H9 (cell line): ENCODE results near the gene KIAA0825. TPM values are rescaled to one million over a fixed set of nuclear protein-coding genes. Genes with fewer than 3 reads are reported as not detected.

ENCODE experiments used
- DNase-seq: peaks from one replicate; pipeline ENCODE4 v3.0.0-alpha.2; 2017
- H2AFZ ChIP-seq: one replicate; pipeline ENCODE4 v1.6.1; 2013; ENCODE audit warnings: mild to moderate bottlenecking, low read length, control low read depth, moderate library complexity
- H2AK5ac ChIP-seq: 2 replicates; pipeline ENCODE4 v1.6.1; 2013; ENCODE audit warnings: low read length, control low read depth, mixed read lengths; ENCODE audit not compliant: insufficient read length
- H2BK120ac ChIP-seq: one replicate; pipeline ENCODE4 v1.6.1; 2013; ENCODE audit warnings: low read depth, mild to moderate bottlenecking, low read length, control low read depth, inconsistent platforms; ENCODE audit not compliant: poor library complexity, severe bottlenecking
- H2BK12ac ChIP-seq: 2 replicates; pipeline ENCODE4 v1.6.1; 2013; ENCODE audit warnings: low read length, control low read depth, mixed read lengths, low read depth; ENCODE audit not compliant: insufficient read length
- H2BK15ac ChIP-seq: 2 replicates; pipeline ENCODE4 v1.6.1; 2013; ENCODE audit warnings: low read depth, low read length, control low read depth
- H2BK20ac ChIP-seq: one replicate; pipeline ENCODE4 v1.6.1; 2013; ENCODE audit warnings: low read depth, mild to moderate bottlenecking, low read length, control low read depth, inconsistent platforms; ENCODE audit not compliant: poor library complexity, severe bottlenecking
- H2BK5ac ChIP-seq: 2 replicates; pipeline ENCODE4 v1.6.1; 2013; ENCODE audit warnings: low read length, control low read depth, mixed read lengths; ENCODE audit not compliant: insufficient read length
- H3K14ac ChIP-seq: 2 replicates; pipeline ENCODE4 v1.6.1; 2013; ENCODE audit warnings: low read length, control low read depth; ENCODE audit not compliant: insufficient read depth
- H3K18ac ChIP-seq: 2 replicates; pipeline ENCODE4 v1.6.1; 2013; ENCODE audit warnings: low read depth, mild to moderate bottlenecking, mixed read lengths, low read length, control low read depth; ENCODE audit not compliant: insufficient read length
- H3K23ac ChIP-seq: 2 replicates; pipeline ENCODE4 v1.6.1; 2013; ENCODE audit warnings: low read length, control low read depth, mixed read lengths, low read depth; ENCODE audit not compliant: insufficient read length
- H3K23me2 ChIP-seq: 2 replicates; pipeline ENCODE4 v1.6.1; 2013; ENCODE audit warnings: low read depth, mild to moderate bottlenecking, mixed read lengths, low read length, control low read depth; ENCODE audit not compliant: insufficient read length, poor library complexity, severe bottlenecking
- H3K27ac ChIP-seq: 2 replicates; pipeline ENCODE4 v1.5.1; 2013; ENCODE audit warnings: low read length, control low read depth, mixed read lengths, low read depth; ENCODE audit not compliant: insufficient read length
- H3K27me3 ChIP-seq: 2 replicates; pipeline ENCODE4 v1.6.1; 2013; ENCODE audit warnings: low read length, control low read depth, inconsistent platforms; ENCODE audit not compliant: insufficient read depth
- H3K4ac ChIP-seq: 2 replicates; pipeline ENCODE4 v1.6.1; 2013; ENCODE audit warnings: low read depth, mild to moderate bottlenecking, control low read depth, inconsistent platforms, low read length, moderate library complexity
- H3K4me1 ChIP-seq: 2 replicates; pipeline ENCODE4 v1.6.1; 2013; ENCODE audit warnings: low read length, control low read depth, inconsistent platforms; ENCODE audit not compliant: insufficient read depth
- H3K4me2 ChIP-seq: 2 replicates; pipeline ENCODE4 v1.6.1; 2013; ENCODE audit warnings: low read length, control low read depth, mixed read lengths; ENCODE audit not compliant: insufficient read length, insufficient read depth
- H3K56ac ChIP-seq: 2 replicates; pipeline ENCODE4 v1.6.1; 2013; ENCODE audit warnings: low read depth, mild to moderate bottlenecking, mixed read lengths, low read length, control low read depth; ENCODE audit not compliant: insufficient read length
- H3K79me1 ChIP-seq: 2 replicates; pipeline ENCODE4 v1.6.1; 2013; ENCODE audit warnings: low read depth, mild to moderate bottlenecking, moderate library complexity, low read length, control low read depth, inconsistent platforms; ENCODE audit not compliant: insufficient read depth, poor library complexity, severe bottlenecking
- H3K79me2 ChIP-seq: 2 replicates; pipeline ENCODE4 v1.6.1; 2013; ENCODE audit warnings: low read length, control low read depth, inconsistent platforms; ENCODE audit not compliant: insufficient read depth
- H3K9ac ChIP-seq: 2 replicates; pipeline ENCODE4 v1.6.1; 2013; ENCODE audit warnings: low read length, control low read depth, mixed read lengths; ENCODE audit not compliant: insufficient read length; ENCODE audit errors: extremely low read depth
- H3K9me3 ChIP-seq: one replicate; pipeline ENCODE4 v1.6.1; 2013; ENCODE audit warnings: low read depth, low read length, inconsistent platforms; ENCODE audit not compliant: control insufficient read depth
- H3T11ph ChIP-seq: one replicate; pipeline ENCODE4 v1.6.1; 2013; ENCODE audit warnings: mild to moderate bottlenecking, low read length, control low read depth, inconsistent platforms
- H4K20me1 ChIP-seq: one replicate; pipeline ENCODE4 v1.6.1; 2013; ENCODE audit not compliant: control insufficient read depth, insufficient read length, insufficient read depth
- H4K5ac ChIP-seq: 2 replicates; pipeline ENCODE4 v1.6.1; 2013; ENCODE audit warnings: low read depth, mild to moderate bottlenecking, mixed read lengths, low read length, control low read depth; ENCODE audit not compliant: insufficient read length
- H4K8ac ChIP-seq: replicated peaks from 2 replicates; pipeline ENCODE4 v1.6.1; 2013; ENCODE audit warnings: low read length, control low read depth, mixed read lengths, low read depth; ENCODE audit not compliant: insufficient read length
- H4K91ac ChIP-seq: 2 replicates; pipeline ENCODE4 v1.6.1; 2013; ENCODE audit warnings: low read depth, mild to moderate bottlenecking, moderate library complexity, mixed read lengths, low read length, control low read depth; ENCODE audit not compliant: insufficient read length
- H3K27ac Mint-ChIP-seq, 3 experiments: 2 replicates in 2 of 3; 3 replicates in 1 of 3; pipeline ENCODE4 v1.8.0; 2020 to 2021; ENCODE audit warnings: mixed read lengths in 3 of 3, mild to moderate bottlenecking in 1 of 3, moderate library complexity in 1 of 3
- H3K27me3 Mint-ChIP-seq: 2 replicates; pipeline ENCODE4 v1.8.0; 2021; ENCODE audit warnings: low read depth, mild to moderate bottlenecking, moderate library complexity, mixed read lengths
- H3K36me3 Mint-ChIP-seq, 3 experiments: 2 replicates in 2 of 3; 3 replicates in 1 of 3; pipeline ENCODE4 v1.8.0; 2020 to 2021; ENCODE audit warnings: low read depth in 3 of 3, mixed read lengths in 3 of 3; ENCODE audit not compliant: insufficient read depth in 1 of 3
- H3K4me1 Mint-ChIP-seq, 2 experiments: 2 replicates each; pipeline ENCODE4 v1.8.0; 2020; ENCODE audit warnings: mixed read lengths in 2 of 2
- H3K4me3 Mint-ChIP-seq, 2 experiments: 2 replicates in 1 of 2; 3 replicates in 1 of 2; pipeline ENCODE4 v1.8.0; 2020 to 2021; ENCODE audit warnings: mild to moderate bottlenecking in 2 of 2, mixed read lengths in 2 of 2, moderate library complexity in 1 of 2
- H3K9me3 Mint-ChIP-seq, 2 experiments: 2 replicates in 1 of 2; 3 replicates in 1 of 2; pipeline ENCODE4 v1.8.0; 2020; ENCODE audit warnings: mild to moderate bottlenecking in 2 of 2, mixed read lengths in 2 of 2, moderate library complexity in 1 of 2
- CTCF ChIP-seq: fragments of 200-600 bp; sonication (generic); conservative IDR thresholded peaks from 3 replicates; pipeline ENCODE4 v1.8.0; 2021; ENCODE audit warnings: antibody characterized with exemption, mild to moderate bottlenecking
- WGBS: extraction: QIAGEN DNeasy Blood & Tissue Kit; methylation state at CpG from one replicate; pipeline ENCODE4 v1.1.7; 2013; ENCODE audit warnings: missing lambda C conversion rate, low lambda C conversion rate, mixed read lengths; ENCODE audit not compliant: insufficient read length; ENCODE audit errors: extremely low coverage; 5-methylcytosine and 5-hydroxymethylcytosine counted together
- total RNA-seq: library from RNA; stranded (reverse); gene quantifications from 2 replicates; pipeline ENCODE4 v1.2.1, GENCODE V29; 2021

KIAA0825 gene
- total RNA-seq, 1 experiment from 2014 or later = 1.8 TPM

- H4K20me1 ChIP-seq = no peaks in the 10 kb centered on the region
Measured at GRCh38 chr5:94314460-94315131, 303.8 kb downstream of the KIAA0825 start.

More at GRCh38 chr5:94314460-94315131, 303.8 kb downstream of the KIAA0825 start:
- Mint-ChIP-seq H3K36me3 (no peaks in the 10 kb centered on the region), H3K27ac (peak overlapping the region in 2 of 3 experiments; percentile 33 to 82; a peak in 4 of 7 replicates), H3K4me3 (no peak overlapping the region), H3K9me3 (no peaks in the 10 kb centered on the region), H3K27me3 (no peaks in the 10 kb centered on the region), H3K4me1 (peaks cover 23 to 50% of the 10 kb centered on the region in 2 experiments)
- H3T11ph ChIP-seq = no peak overlapping the region
- H4K8ac ChIP-seq = no peak overlapping the region
- WGBS = no CpG with 5 or more reads among the region's 7 CpGs
- no peak overlapping the region for H3K56ac ChIP-seq
- H2BK20ac ChIP-seq = no peak overlapping the region
- no peak overlapping the region for H3K9ac ChIP-seq
- H3K27me3 ChIP-seq = no peaks in the 10 kb centered on the region
- no peak for DNase-seq
- no peak overlapping the region for H3K4me2 ChIP-seq
- no peak overlapping the region for H2AK5ac ChIP-seq
- no peak for TF ChIP-seq CTCF
- no peak overlapping the region for H2BK5ac ChIP-seq
- no peak overlapping the region for H4K91ac ChIP-seq
- H3K4me1 ChIP-seq = peaks cover 3% of the 10 kb centered on the region; the same call in 1 of the 2 replicates
- no peak overlapping the region for H2AFZ ChIP-seq
- peaks cover 16% of the 10 kb centered on the region; the same call in 1 of the 2 replicates for H3K79me2 ChIP-seq
- H3K79me1 ChIP-seq = no peaks in the 10 kb centered on the region
- H3K18ac ChIP-seq = no peak overlapping the region
- H3K27ac ChIP-seq = no peak overlapping the region
- no peak overlapping the region for H2BK120ac ChIP-seq
- H3K14ac ChIP-seq = no peak overlapping the region
- H3K23me2 ChIP-seq = no peaks in the 10 kb centered on the region
- H2BK12ac ChIP-seq = no peak overlapping the region
- no peak overlapping the region for H3K4ac ChIP-seq
- H4K5ac ChIP-seq = no peak overlapping the region
- no peak overlapping the region for H2BK15ac ChIP-seq
- H3K9me3 ChIP-seq = no peaks in the 10 kb centered on the region
- no peak overlapping the region for H3K23ac ChIP-seq
